C4-2B (cell line): ENCODE results near the gene TSPAN32.

Experiments
- ZFX ChIP-seq: fragments of 450-650 bp; IDR thresholded peaks from 2 replicates; pipeline ENCODE4 v1.6.1; 2017
- TF ChIP-seq, protein P1 (sequence below): fragments of 450-650 bp; conservative IDR thresholded peaks from 2 replicates; pipeline ENCODE4 v1.5.1; 2017; ENCODE audit warnings: mild to moderate bottlenecking

DNA sequence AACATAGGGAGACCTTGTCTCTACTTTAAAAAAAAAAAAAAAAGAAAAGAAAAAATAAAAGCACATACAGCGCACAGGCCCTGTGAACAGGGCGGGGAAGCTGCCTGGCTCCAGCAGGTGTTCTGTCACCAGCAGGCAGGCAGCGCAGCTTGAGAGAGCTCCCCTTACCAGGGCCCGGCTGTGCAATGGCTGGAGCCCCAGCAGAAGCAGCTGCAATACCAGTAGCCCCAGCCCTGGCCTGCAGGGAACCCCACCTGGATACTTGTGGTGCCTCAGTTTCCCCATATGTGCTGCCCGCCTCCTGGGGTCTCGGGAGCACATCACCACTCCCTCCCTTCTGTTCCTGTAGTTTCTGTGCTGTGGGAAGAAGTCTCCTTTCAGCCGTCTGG is 12.3 kb downstream of the TSPAN32 start:
- TF ChIP-seq, protein P1, sequence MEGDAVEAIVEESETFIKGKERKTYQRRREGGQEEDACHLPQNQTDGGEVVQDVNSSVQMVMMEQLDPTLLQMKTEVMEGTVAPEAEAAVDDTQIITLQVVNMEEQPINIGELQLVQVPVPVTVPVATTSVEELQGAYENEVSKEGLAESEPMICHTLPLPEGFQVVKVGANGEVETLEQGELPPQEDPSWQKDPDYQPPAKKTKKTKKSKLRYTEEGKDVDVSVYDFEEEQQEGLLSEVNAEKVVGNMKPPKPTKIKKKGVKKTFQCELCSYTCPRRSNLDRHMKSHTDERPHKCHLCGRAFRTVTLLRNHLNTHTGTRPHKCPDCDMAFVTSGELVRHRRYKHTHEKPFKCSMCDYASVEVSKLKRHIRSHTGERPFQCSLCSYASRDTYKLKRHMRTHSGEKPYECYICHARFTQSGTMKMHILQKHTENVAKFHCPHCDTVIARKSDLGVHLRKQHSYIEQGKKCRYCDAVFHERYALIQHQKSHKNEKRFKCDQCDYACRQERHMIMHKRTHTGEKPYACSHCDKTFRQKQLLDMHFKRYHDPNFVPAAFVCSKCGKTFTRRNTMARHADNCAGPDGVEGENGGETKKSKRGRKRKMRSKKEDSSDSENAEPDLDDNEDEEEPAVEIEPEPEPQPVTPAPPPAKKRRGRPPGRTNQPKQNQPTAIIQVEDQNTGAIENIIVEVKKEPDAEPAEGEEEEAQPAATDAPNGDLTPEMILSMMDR = no peak
- TF ChIP-seq ZFX = no peak
